Fibroblast of pulmonary artery (primary cell): Measurements from ENCODE around the gene SPOCK1.
"Not testable (repeated sequence)": the region's sequence is repeated elsewhere in the genome, so short reads cannot be mapped to it uniquely, and the experiment has no call there.

ENCODE experiments used
- DNase-seq: peaks from one replicate; pipeline ENCODE4 v3.0.0-alpha.2; 2010; ENCODE audit warnings: low read depth
- H3K4me3 ChIP-seq: replicated peaks from 2 replicates; pipeline ENCODE4 v1.5.1; 2011; ENCODE audit warnings: low read depth, mild to moderate bottlenecking, control low read depth, low read length, moderate library complexity
- TF ChIP-seq, protein P1 (sequence below): IDR thresholded peaks from 2 replicates; pipeline ENCODE4 v1.5.1; 2011; ENCODE audit warnings: mild to moderate bottlenecking, control low read depth, low read length, inconsistent platforms; ENCODE audit errors: missing control alignments

SPOCK1 gene

DNA sequence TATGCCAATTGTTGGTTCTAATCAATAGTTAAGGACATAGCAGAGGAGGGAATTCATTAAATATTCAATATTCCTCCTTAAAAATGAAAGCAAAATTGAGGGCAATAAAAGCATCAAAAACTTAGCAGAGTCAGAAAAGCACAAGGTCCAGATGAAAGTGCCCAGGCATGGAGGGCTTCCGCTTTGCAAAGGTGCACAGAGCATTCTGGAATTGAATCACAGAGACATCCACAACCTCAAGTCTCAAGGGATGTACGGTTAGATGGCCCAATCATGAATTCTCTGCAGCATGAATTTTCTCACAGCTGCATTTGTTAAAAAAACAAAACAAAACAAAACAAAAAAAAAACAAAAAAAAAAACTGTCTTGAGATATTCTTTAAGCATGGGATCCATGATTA lies 253.7 kb downstream of the SPOCK1 start:
- H3K4me3 ChIP-seq = no peak overlapping the region
- TF ChIP-seq, protein P1, sequence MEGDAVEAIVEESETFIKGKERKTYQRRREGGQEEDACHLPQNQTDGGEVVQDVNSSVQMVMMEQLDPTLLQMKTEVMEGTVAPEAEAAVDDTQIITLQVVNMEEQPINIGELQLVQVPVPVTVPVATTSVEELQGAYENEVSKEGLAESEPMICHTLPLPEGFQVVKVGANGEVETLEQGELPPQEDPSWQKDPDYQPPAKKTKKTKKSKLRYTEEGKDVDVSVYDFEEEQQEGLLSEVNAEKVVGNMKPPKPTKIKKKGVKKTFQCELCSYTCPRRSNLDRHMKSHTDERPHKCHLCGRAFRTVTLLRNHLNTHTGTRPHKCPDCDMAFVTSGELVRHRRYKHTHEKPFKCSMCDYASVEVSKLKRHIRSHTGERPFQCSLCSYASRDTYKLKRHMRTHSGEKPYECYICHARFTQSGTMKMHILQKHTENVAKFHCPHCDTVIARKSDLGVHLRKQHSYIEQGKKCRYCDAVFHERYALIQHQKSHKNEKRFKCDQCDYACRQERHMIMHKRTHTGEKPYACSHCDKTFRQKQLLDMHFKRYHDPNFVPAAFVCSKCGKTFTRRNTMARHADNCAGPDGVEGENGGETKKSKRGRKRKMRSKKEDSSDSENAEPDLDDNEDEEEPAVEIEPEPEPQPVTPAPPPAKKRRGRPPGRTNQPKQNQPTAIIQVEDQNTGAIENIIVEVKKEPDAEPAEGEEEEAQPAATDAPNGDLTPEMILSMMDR = no peak
- no peak for DNase-seq

DNA sequence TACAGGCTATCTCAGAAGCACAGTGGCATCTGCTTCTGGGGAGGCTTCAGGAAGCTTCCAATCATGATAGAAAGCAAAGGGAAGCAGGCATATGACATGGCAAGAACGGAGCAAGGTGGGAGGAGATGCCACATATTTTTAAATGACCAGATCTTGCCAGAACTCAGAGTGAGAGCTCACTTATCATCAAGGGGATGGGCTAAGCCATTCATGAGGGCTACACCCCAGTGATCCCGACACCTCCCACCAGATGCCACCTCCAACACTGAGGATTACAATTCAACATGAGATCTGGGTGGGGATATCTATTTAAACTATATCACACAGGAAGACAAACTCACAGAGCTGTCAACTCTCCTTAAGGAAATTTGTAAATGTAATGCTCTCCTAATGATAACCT lies 258.8 kb downstream of the SPOCK1 start:
- TF ChIP-seq, protein P1 = no peak
- no peak overlapping the region for H3K4me3 ChIP-seq
- DNase-seq = no peak

DNA sequence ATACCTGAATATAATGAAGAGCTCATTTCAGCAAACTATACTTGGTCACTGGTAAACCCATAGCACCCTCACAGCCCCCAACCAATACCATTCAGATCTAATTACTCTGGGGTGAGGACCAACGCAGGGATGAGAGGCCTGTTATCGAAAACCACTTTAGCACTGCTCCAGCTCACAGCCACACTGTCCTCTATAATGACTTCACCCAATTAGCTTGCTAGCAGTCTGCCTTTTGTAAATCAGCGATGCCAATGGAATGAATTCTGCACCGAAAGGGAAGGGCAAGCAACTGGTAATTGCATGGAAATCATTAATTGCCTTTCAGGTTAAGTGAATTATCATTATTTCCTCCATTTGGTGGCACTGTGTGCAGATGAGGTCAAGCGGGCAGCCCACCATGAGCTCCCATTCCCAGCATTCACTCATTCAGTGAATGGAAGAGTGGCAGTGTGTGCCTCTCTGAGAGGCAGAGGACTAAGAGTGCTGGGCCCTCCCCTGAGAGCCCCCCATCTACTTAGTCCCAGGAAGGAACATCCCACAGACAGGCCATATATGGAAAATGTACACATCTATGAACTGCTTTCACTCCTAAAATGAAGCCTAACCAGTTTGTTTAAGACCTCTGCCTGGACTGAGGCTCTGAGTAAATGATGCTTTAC lies 262.1 kb downstream of the SPOCK1 start:
- no peak overlapping the region for H3K4me3 ChIP-seq
- TF ChIP-seq, protein P1 = no peak
- no peak for DNase-seq

DNA sequence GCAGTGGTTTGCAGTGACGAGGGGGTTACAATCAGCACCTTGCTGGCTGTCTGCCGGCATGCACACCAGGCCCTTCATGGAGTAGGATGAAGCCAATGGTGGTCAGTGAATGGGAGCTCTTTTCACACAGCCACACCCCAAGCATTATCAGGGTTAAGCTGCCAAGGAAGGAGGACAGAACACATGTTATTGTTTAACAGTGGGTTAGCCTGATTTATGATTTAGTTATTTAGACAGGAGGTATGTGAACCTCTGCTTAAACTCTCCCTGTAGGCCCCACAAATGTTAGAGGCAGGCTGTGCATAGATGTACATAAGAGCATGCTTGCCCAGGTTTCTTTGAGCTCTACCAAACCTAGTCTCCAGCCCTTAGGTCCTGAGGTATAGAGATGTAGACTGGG lies 262.9 kb downstream of the SPOCK1 start:
- DNase-seq = no peak
- TF ChIP-seq, protein P1 = no peak
- H3K4me3 ChIP-seq = no peak overlapping the region

DNA sequence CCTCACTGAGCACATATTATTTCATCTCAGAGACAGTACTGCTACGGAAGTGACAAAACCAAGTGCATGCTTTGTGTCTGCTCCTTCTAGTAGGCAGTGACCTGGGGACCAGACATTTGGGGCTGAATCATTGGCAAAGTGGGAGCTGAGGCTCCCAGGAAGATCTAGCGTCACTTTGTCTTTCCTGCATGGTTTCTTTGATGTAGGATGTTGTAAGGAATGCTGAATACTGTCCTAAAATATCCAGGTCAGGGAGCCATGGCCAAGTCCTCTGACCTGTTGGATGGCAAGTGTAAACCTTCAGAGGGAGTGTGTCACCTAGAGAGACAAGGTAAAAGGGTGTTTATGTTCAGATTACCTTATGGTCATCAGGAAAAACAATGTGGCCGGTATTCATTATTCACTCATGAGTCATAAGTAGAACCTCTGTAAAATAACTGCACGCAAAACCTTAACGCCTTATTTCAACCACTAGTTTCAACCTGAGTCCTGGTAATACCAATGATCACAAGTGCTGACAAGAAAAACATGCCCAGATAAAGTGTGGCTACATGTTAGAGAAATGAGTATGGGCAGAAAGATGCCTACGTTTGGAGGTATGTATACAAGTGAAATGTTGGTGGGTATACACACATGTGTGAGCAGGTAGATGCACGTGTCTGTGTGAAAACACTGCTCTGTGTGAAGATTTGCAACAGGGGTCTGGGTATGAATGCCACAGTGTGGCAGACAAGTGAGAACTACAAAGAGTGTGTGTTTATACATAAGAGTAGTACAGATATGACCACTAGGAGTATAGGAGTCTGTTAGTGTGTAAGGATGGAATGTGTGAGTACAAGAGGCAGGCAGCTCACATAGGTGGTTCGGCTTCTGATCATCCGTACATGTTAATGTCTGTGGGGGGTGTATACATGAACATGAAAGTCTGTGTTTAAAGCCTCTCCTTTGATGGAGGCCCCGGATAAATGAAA lies 263.9 kb downstream of the SPOCK1 start:
- TF ChIP-seq, protein P1 = no peak
- H3K4me3 ChIP-seq = no peak overlapping the region
- DNase-seq = no peak

DNA sequence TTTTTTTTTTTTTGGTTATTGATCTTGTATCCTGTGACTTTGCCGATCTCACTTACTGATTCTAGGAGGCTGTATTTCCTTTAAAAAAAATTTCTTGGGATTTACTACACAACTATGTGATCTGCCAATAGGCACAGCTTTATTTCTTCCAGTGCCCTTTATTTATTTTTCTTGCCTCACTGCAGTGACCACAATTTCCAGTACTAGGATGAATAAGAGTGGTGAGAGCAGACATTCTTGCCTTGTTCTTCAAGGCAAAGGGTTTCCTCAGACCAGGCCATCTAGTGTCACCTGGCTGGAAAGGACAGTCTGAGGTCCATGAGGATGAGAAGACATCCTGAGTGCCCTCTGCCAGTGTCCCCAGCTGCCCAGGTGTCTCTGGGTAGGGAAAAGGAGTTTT lies 265.4 kb downstream of the SPOCK1 start:
- TF ChIP-seq, protein P1 = no peak
- no peak for DNase-seq
- no peak overlapping the region for H3K4me3 ChIP-seq

DNA sequence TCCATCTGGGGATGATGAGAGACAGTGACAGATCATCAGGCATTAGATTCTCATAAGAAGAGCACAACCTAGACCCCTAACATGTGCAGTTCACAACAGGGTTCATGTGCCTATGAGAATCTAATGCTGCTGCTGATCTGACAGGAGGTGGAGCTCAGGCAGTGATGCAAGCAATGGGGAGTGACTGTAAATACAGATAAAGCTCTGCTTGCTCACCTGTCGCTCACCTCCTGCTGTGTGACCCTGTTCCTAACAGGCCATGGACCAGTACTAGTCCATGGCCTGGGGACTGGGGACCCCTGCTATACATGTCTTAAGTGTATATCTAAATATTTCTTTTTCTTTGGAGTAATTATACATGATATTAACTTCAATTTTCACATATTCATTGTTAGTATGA lies 265.8 kb downstream of the SPOCK1 start:
- H3K4me3 ChIP-seq = not testable (repeated sequence)

More for the DNA sequence above, 265.8 kb downstream of the SPOCK1 start:
- DNase-seq = not testable (repeated sequence)
